Lung (tissue), 12 donors: Measurements from ENCODE around the gene PAXX. TPM values are rescaled to one million over a fixed set of nuclear protein-coding genes. Genes with fewer than 3 reads are reported as not detected.

Source experiments
- ATAC-seq: fragments of 200-7000 bp; cut with Tn5 transposase; one replicate; pipeline ENCODE4 v1.9.1; 2020; ENCODE audit warnings: moderate number of reproducible peaks; ENCODE audit not compliant: insufficient read depth, low FRiP score
- DNase-seq, 3 donors: peaks; one replicate each; pipeline ENCODE4 v3.0.0-alpha.2; 2013 to 2017
- H3K27ac ChIP-seq, 2 donors: one replicate each; pipeline ENCODE4 v1.5.1; 2013; ENCODE audit warnings: mild to moderate bottlenecking in 2 of 2, moderate library complexity in 2 of 2, control low read depth in 1 of 2, inconsistent platforms in 1 of 2, low read depth in 1 of 2, low read length in 1 of 2
- H3K27me3 ChIP-seq, 3 donors: one replicate each; pipeline ENCODE4 v1.5.1; 2013; ENCODE audit warnings: low read length in 2 of 3; ENCODE audit not compliant: control insufficient read depth in 3 of 3, insufficient read depth in 3 of 3
- H3K36me3 ChIP-seq, 4 donors: one replicate each; pipeline ENCODE4 v1.5.1; 2013; ENCODE audit warnings: low read length in 4 of 4, mild to moderate bottlenecking in 1 of 4, moderate library complexity in 1 of 4; ENCODE audit not compliant: control insufficient read depth in 4 of 4, insufficient read depth in 4 of 4
- H3K4me1 ChIP-seq, 5 donors: one replicate each; pipeline ENCODE4 v1.5.1; 2013; ENCODE audit warnings: low read length in 5 of 5, mild to moderate bottlenecking in 2 of 5, moderate library complexity in 1 of 5; ENCODE audit not compliant: control insufficient read depth in 5 of 5, insufficient read depth in 5 of 5
- H3K4me3 ChIP-seq: one replicate; pipeline ENCODE4 v1.5.1; 2013; ENCODE audit warnings: mild to moderate bottlenecking, control low read depth, moderate library complexity
- H3K9ac ChIP-seq, 2 donors: one replicate each; pipeline ENCODE4 v1.5.1; 2013; ENCODE audit warnings: low read length in 2 of 2, control low read depth in 1 of 2; ENCODE audit not compliant: insufficient read depth in 1 of 2
- H3K9me3 ChIP-seq, 4 donors: one replicate each; pipeline ENCODE4 v1.5.1; 2013; ENCODE audit warnings: low read length in 3 of 4, mild to moderate bottlenecking in 1 of 4, moderate library complexity in 1 of 4; ENCODE audit not compliant: control insufficient read depth in 4 of 4, insufficient read depth in 3 of 4
- CTCF ChIP-seq: IDR thresholded peaks from 2 replicates; pipeline ENCODE4 v1.5.1; 2012; ENCODE audit warnings: mild to moderate bottlenecking; ENCODE audit errors: control extremely low read depth, extremely low read depth
- WGBS, 2 donors: extraction: QIAGEN DNeasy Blood & Tissue Kit; methylation state at CpG; one replicate each; pipeline ENCODE4 v1.1.7; 2013; 5-methylcytosine and 5-hydroxymethylcytosine counted together
- polyA plus RNA-seq, 2 donors: library from polyadenylated mRNA; stranded (reverse); fragments of 200-250 nt; gene quantifications; one replicate each; pipeline ENCODE4 v1.2.1, GENCODE V29; 2013
- total RNA-seq, 2 donors: library from RNA; depleted of rRNA in 1 of 2; stranded (reverse); fragments of >200 nt in 1 of 2; gene quantifications; one replicate each; pipeline ENCODE4 v1.2.1, GENCODE V29; 2014 to 2021
- donor health status: control.
- donor health status: control.
- donor health status: Bipolar disorder and iron deficiency.
- donor health status: healthy.
- donor health status: DM: yes; HTN: yes; CAD: no.

The PAXX gene
- total and polyA plus RNA-seq, 4 donors = 16.6 to 172 (median 59.4) TPM

GRCh38 chr9:137011156-137011555 is 18.9 kb downstream of the PAXX start:
- Histone ChIP-seq H3K27ac (no peak overlapping the region), H3K9me3 (no peaks in the 10 kb centered on the region), H3K4me1 (peaks cover 0 to 6% (median 0%) of the 10 kb centered on the region in 5 donors), H3K4me3 (no peak overlapping the region), H3K27me3 (no peaks in the 10 kb centered on the region), H3K36me3 (peaks cover 0 to 57% (median 7%) of the 10 kb centered on the region in 4 donors), H3K9ac (no peak overlapping the region)
- TF ChIP-seq CTCF = no peak
- ATAC-seq (no peak), DNase-seq (no peak)
- WGBS, 2 donors = 94 to 95% methylated on average over 24 of the region's 24 CpGs

- Histone ChIP-seq H3K36me3 (peaks cover 0 to 66% (median 9%) of the 10 kb centered on the region in 4 donors), H3K9ac (no peak overlapping the region), H3K4me3 (no peak overlapping the region), H3K27me3 (no peaks in the 10 kb centered on the region), H3K27ac (no peak overlapping the region), H3K9me3 (no peaks in the 10 kb centered on the region), H3K4me1 (peaks cover 0 to 6% (median 0%) of the 10 kb centered on the region in 5 donors)
- TF ChIP-seq CTCF = no peak
- DNase-seq (no peak), ATAC-seq (no peak)
- 93 to 95% methylated on average over 31 to 39 of the region's 39 CpGs for WGBS, 2 donors
Measured at GRCh38 chr9:137011907-137012675, 19.9 kb downstream of the PAXX start.

DNA sequence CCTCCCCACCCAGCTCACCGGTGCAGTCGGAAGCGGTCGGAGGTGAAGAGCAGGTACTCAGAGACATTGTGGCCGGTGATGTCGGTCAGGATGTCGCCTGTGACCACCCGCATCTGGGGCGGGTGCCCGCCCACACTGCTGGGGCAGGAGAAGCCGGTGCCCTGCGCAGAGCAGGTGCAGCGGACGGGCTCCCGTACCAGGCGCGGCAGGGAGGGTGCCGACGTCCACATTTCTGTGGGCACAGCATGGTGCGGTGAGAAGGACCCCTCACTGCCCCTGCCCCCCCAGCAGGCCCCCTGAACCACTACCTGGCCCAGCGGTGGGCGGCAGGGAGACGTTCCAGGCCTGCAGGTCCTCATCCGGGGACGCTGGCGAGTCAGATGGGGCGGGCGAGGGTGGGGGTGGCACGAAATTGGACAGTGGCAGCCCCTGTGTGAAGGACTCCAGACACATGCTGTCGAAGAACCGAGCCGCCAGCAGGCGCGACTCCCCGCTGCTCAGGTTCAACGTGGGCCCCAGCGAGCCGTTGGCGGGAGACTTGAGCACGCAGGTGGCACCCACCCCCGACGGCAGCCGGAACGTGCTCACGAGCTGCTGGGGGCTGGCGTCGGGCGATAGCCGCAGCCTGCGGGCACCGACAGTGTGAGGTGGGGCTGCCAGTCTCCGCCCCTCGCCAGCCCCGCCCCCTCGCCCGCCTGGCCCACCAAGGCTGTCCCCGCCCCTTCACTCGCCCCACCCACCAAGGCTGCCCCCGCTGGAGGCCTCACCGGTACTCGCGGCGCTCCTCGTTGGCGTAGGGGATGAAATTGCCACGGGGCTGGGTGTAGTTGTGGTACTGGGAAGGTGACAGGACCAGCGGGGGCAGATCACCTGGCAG is 20.7 kb downstream of the PAXX start:
- H3K36me3 ChIP-seq = peaks cover 0 to 72% (median 8%) of the 10 kb centered on the region in 4 donors
- WGBS, 2 donors = 89 to 93% methylated on average over 67 of the region's 67 CpGs
- no peak for TF ChIP-seq CTCF

More for the DNA sequence above, 20.7 kb downstream of the PAXX start:
- no peaks in the 10 kb centered on the region for H3K9me3 ChIP-seq
- no peak overlapping the region for H3K27ac ChIP-seq
- H3K9ac ChIP-seq = no peak overlapping the region
- ATAC-seq (no peak), DNase-seq (no peak)
- H3K4me1 ChIP-seq = no peaks in the 10 kb centered on the region
- no peak overlapping the region for H3K4me3 ChIP-seq
- H3K27me3 ChIP-seq = no peaks in the 10 kb centered on the region
